Activated naive CD8-positive, alpha-beta T cell treated with anti-CD3 and anti-CD28 coated beads, Interleukin-2, amount 10 ng/mL, durations not matched to agents 7 days and 5 days (primary cell): ENCODE data around the gene OXT. TPM values are rescaled to one million over a fixed set of nuclear protein-coding genes. Genes with fewer than 3 reads are reported as not detected.
A peak's percentile ranks its signal among the peaks of the same experiment; 100 is the strongest.

Experiments used
- ATAC-seq: fragments of 150-1000 bp; cut with Tn5 transposase; one replicate; pipeline ENCODE4 v1.10.0; 2021; ENCODE audit warnings: low read depth, moderate library complexity
- POLR2A ChIA-PET: fragments of 350-600 bp; sonication (Branson Sonifier 250); formaldehyde crosslinking; loops from one replicate; lab custom pipeline; 2021; ENCODE audit warnings: antibody characterized with exemption; lab: Charles Lee
- DNase-seq: peaks from one replicate; pipeline ENCODE4 v3.0.0; 2021
- H3K27ac Mint-ChIP-seq: one replicate; pipeline ENCODE4 v1.8.0; 2022; ENCODE audit warnings: mild to moderate bottlenecking, mixed read lengths
- H3K27me3 Mint-ChIP-seq: one replicate; pipeline ENCODE4 v1.8.0; 2022; ENCODE audit warnings: mild to moderate bottlenecking, moderate library complexity, mixed read lengths
- H3K36me3 Mint-ChIP-seq: one replicate; pipeline ENCODE4 v1.8.0; 2021; ENCODE audit warnings: mild to moderate bottlenecking, mixed read lengths
- H3K4me1 Mint-ChIP-seq: one replicate; pipeline ENCODE4 v1.8.0; 2021; ENCODE audit warnings: mixed read lengths
- H3K4me3 Mint-ChIP-seq: one replicate; pipeline ENCODE4 v1.8.0; 2022; ENCODE audit warnings: mild to moderate bottlenecking, moderate library complexity, mixed read lengths
- H3K9me3 Mint-ChIP-seq: one replicate; pipeline ENCODE4 v1.8.0; 2021; ENCODE audit warnings: mixed read lengths
- total RNA-seq, 2 experiments: library from RNA; stranded (reverse); gene quantifications; one replicate each; pipeline ENCODE4 v1.2.3, GENCODE V29; 2021

The OXT gene
- total RNA-seq, 2 experiments from 2014 or later, result 0.68 to 0.89 TPM

GRCh38 chr20:3101737-3102574 is 30.5 kb downstream of the OXT start:
- Mint-ChIP-seq H3K9me3 (no peaks in the 10 kb centered on the region), H3K4me3 (no peak overlapping the region), H3K27me3 (peaks cover 12% of the 10 kb centered on the region), H3K4me1 (peaks cover 15% of the 10 kb centered on the region), H3K27ac (no peak overlapping the region), H3K36me3 (no peaks in the 10 kb centered on the region)
- POLR2A ChIA-PET, result interaction anchor here (0.6 to 2.8 kb wide), 4 partner anchors 9 to 86 kb away, joined by 3 to 13 read pairs (median 6); no protein-coding TSS in a partner anchor
- DNase-seq, result peak; percentile 63
- ATAC-seq, result peak; percentile 75

DNA sequence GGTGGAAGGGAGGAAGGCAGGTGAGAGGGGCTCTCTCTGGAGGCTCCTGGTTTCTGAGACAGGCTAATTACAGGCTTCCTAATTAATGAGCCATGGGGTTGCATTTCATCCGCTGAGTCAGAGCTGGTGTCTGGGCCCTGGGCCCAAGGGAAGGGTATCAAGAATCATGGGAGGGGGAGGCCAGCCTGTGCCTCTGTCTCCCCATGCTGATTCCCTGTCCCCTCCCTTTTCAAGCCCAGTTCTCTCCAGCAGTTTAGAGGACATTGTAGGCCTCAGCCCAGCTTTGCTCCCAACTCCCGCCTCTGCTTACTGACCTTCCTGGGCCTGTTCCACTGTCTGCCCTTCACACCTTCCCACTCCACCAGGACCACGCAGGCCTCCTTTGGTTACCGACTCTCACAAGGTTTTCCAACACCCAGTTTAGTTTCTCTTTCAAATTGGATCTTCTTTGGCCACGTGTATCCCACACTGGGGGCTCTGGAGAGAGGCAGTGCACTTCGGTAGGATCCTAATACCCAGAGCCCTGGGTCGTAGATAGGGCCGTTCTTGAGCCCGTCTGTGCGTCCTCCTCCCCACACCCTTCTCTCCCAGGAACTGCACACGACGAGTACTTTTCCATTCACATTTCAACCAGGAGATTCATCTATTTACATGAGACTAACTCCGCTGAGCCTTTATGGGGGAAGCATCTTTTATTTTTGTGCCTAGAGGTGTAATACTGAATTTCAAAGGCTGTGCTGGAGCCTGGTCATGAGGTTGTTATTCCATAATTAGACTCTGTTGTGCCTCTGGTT is 31.4 kb downstream of the OXT start:
- DNase-seq (no peak), ATAC-seq (no peak)
- peak overlapping the region; percentile 0 for H3K4me3 Mint-ChIP-seq
- H3K36me3 Mint-ChIP-seq, result no peaks in the 10 kb centered on the region
- peaks cover 12% of the 10 kb centered on the region for H3K27me3 Mint-ChIP-seq
- H3K4me1 Mint-ChIP-seq, result peaks cover 17% of the 10 kb centered on the region
- H3K27ac Mint-ChIP-seq, result no peak overlapping the region
- POLR2A ChIA-PET, result interaction anchor here (1.0 to 2.8 kb wide), 3 partner anchors 10 to 25 kb away, joined by 3 to 13 read pairs (median 9); no protein-coding TSS in a partner anchor
- no peaks in the 10 kb centered on the region for H3K9me3 Mint-ChIP-seq

DNA sequence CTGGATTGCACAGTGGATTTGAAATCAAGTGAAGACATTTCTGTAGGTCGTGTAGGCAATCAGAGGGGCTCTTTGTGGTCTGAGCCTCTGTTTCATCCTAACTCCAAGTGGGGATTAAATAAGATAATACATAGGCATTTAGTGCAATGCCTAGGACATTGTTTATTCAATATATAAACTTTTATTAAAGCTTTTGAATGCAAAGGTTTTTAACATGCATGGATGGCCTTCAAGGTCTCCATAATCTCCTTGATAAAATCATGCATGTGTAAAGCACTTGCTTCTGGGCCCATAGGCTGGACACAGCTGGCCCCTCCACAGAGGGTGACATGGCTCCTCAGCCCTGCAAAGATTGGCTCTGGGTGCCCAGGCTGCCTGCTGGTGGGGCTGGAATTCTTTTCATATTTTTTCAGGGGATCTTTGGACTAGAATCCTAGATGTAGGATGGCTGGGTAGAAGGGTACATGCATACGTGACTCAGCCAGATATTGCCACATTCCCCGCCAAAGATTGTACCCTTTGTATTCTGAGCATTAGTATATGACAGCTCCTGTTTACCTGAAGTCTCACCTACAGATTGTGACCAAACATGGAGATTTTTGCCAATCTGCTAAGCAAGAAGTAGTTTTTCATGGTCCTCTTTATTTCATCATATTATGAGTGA is 32.1 kb downstream of the OXT start:
- H3K4me1 Mint-ChIP-seq, result peaks cover 17% of the 10 kb centered on the region
- H3K36me3 Mint-ChIP-seq, result no peaks in the 10 kb centered on the region
- POLR2A ChIA-PET, result no interaction called here
- H3K9me3 Mint-ChIP-seq, result no peaks in the 10 kb centered on the region
- no peak for ATAC-seq
- H3K4me3 Mint-ChIP-seq, result no peak overlapping the region
- DNase-seq, result no peak
- no peak overlapping the region for H3K27ac Mint-ChIP-seq
- peaks cover 12% of the 10 kb centered on the region for H3K27me3 Mint-ChIP-seq

DNA sequence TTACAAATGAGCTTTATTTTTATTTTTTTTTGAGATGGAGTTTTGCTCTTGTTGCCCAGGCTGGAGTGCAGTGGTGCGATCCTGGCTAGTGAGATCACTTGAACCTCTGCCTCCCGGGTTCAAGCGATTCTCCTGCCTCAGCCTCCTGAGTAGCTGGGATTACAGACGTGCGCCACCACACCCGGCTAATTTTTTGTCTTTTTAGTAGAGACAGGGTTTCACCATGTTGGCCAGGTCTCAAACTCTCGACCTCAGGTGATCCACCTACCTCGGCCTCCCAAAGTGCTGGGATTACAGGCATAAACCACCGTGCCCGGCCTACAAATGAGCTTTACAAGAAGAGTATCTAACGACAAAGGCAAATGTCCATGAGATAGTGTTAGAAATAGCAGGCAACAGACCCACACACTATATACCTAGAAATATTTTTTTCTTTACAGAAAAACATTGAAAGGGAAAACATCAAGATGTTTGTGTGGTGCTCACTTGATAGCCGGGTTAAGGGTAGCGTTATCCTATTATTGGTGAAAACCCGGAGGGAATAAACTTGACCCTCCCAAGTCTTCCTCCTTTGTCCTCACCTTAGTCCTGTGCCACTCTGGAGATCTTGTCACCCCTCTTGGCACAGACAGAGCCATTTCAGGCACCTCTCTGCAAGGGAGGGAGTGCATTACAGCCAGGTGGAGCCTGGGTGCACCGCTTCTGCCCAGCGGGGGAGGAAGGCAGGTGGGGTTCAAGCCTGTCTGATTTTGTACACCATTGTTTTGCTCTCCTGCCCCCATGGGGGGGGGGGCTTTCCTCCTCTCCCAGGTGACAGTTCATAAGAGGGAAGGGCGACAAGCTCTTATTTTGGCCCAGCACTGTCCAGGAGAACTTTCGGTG is 34.1 kb downstream of the OXT start:
- Mint-ChIP-seq H3K27me3 (peaks cover 5% of the 10 kb centered on the region), H3K4me1 (peaks cover 17% of the 10 kb centered on the region), H3K9me3 (no peaks in the 10 kb centered on the region), H3K36me3 (no peaks in the 10 kb centered on the region), H3K4me3 (no peak overlapping the region), H3K27ac (no peak overlapping the region)
- POLR2A ChIA-PET, result interaction anchor here (0.6 kb wide), 1 partner anchor 56 kb away, joined by 3 read pairs; no protein-coding TSS in a partner anchor
- ATAC-seq (no peak), DNase-seq (no peak)

GRCh38 chr20:3106185-3106584 is 34.8 kb downstream of the OXT start:
- peaks cover 17% of the 10 kb centered on the region for H3K4me1 Mint-ChIP-seq
- no peaks in the 10 kb centered on the region for H3K9me3 Mint-ChIP-seq
- H3K36me3 Mint-ChIP-seq, result no peaks in the 10 kb centered on the region
- no peak overlapping the region for H3K4me3 Mint-ChIP-seq
- no peak overlapping the region for H3K27ac Mint-ChIP-seq
- POLR2A ChIA-PET, result interaction anchor here (0.6 kb wide), 1 partner anchor 55 kb away, joined by 3 read pairs; no protein-coding TSS in a partner anchor
- no peaks in the 10 kb centered on the region for H3K27me3 Mint-ChIP-seq
- ATAC-seq, result no peak
- no peak for DNase-seq

- ATAC-seq (no peak), DNase-seq (no peak)
- Mint-ChIP-seq H3K4me3 (no peak overlapping the region), H3K36me3 (no peaks in the 10 kb centered on the region), H3K27me3 (no peaks in the 10 kb centered on the region), H3K27ac (no peak overlapping the region), H3K9me3 (no peaks in the 10 kb centered on the region), H3K4me1 (peaks cover 15% of the 10 kb centered on the region)
- POLR2A ChIA-PET, result no interaction called here
Observed at GRCh38 chr20:3106658-3107463, 35.4 kb downstream of the OXT start.

GRCh38 chr20:3107464-3108025 is 36.1 kb downstream of the OXT start:
- no peak overlapping the region for H3K4me3 Mint-ChIP-seq
- H3K36me3 Mint-ChIP-seq, result no peaks in the 10 kb centered on the region
- no peaks in the 10 kb centered on the region for H3K9me3 Mint-ChIP-seq
- H3K4me1 Mint-ChIP-seq, result peaks cover 8% of the 10 kb centered on the region
- POLR2A ChIA-PET, result no interaction called here
- no peaks in the 10 kb centered on the region for H3K27me3 Mint-ChIP-seq
- DNase-seq (no peak), ATAC-seq (no peak)
- no peak overlapping the region for H3K27ac Mint-ChIP-seq

DNA sequence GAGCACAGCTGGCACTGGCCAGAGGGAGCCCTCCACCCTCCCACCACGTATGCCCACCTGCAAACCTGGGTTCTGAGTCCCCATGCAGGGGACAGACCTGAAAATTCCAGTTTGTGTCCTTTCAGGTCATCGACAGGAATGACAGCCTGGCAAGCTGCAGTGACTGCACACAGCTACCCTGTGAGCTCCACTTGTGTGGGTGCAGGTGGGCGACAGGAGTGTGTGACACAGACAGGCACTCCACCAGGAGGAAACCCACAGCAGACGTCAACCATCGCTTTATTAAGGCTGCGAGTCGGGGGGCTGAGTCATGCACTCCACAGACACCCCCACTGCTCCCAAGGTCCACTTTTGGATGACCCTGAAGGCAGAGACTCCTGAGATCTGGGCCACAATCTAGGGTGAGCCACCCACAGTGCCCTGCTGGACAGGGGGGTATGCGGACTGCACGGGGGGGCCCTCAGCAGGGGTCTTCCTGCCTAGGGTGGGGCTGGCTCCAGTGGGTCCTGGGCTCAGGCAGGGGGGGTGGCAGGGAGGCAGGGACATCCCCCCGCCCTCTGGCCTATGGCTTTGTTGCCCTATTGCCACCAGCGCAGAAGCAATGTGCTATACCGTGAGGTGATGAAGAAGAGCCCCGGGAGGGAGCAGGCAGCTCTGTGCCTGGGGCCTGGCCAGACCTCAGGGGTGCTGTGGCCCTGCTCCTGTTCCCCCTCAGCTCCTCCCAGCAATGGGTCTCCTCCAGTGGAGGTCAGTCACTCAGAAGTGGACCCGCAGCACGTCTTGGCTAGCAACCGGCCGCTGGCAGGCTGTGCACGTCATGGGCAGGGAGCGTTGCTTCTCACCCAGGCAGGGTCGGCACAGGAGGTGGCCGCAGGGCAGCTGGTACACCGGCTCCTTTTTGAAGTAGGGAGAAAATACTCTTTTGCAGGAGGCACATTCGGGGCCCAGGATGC is 38.2 kb downstream of the OXT start:
- ATAC-seq (no peak), DNase-seq (no peak)
- Mint-ChIP-seq H3K4me3 (no peak overlapping the region), H3K27ac (no peak overlapping the region), H3K9me3 (no peaks in the 10 kb centered on the region), H3K27me3 (no peaks in the 10 kb centered on the region), H3K4me1 (peaks cover 4% of the 10 kb centered on the region), H3K36me3 (peaks cover 3% of the 10 kb centered on the region)
- POLR2A ChIA-PET, result interaction anchor here (0.6 kb wide), 1 partner anchor 155 kb away, joined by 3 read pairs; no protein-coding TSS in a partner anchor

DNA sequence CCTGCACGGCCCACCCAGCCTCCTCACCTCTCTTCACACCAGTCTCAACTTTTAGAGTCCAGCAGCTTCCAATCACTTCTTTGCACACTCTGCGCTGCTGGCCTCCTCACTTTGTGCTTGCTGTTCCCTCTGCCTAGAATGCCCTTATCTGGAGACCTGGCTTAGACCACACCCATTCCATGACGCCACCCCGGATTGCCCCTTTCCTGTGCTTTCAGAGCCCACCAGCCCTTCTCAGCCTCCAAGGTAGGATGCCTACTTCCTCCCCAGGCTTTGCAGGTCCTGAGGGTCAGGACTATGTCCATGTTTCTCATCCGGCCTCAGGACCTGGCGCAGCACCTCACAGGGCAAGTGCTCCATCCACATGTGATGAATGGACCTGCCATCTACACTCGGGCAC is 40.1 kb downstream of the OXT start:
- H3K9me3 Mint-ChIP-seq, result no peaks in the 10 kb centered on the region
- DNase-seq (no peak), ATAC-seq (no peak)
- H3K4me3 Mint-ChIP-seq, result no peak overlapping the region
- H3K4me1 Mint-ChIP-seq, result peaks cover 5% of the 10 kb centered on the region
- no peaks in the 10 kb centered on the region for H3K27me3 Mint-ChIP-seq
- peak overlapping the region; percentile 7 for H3K27ac Mint-ChIP-seq
- H3K36me3 Mint-ChIP-seq, result peaks cover 3% of the 10 kb centered on the region
- POLR2A ChIA-PET, result no interaction called here

- ATAC-seq (no peak), DNase-seq (no peak)
- Mint-ChIP-seq H3K36me3 (peaks cover 3% of the 10 kb centered on the region), H3K27me3 (no peaks in the 10 kb centered on the region), H3K4me3 (no peak overlapping the region), H3K27ac (no peak overlapping the region), H3K4me1 (peaks cover 4% of the 10 kb centered on the region), H3K9me3 (no peaks in the 10 kb centered on the region)
- POLR2A ChIA-PET, result no interaction called here
Observed at GRCh38 chr20:3111995-3112394, 40.6 kb downstream of the OXT start.
